ENCODE measurements around the gene SLC3A2.
"Not testable (repeated sequence)": the region's sequence is repeated elsewhere in the genome, so short reads cannot be mapped to it uniquely, and the experiment has no call there.

- not testable (repeated sequence) for TF ChIP-seq CTCF (IDR thresholded peaks at IDR 0.05; ENCODE audit: low read depth, low read length); MAX (IDR thresholded peaks at IDR 0.05; ENCODE audit: low read depth, low read length); POLR2A (IDR thresholded peaks at IDR 0.05; ENCODE audit: extremely low read depth, insufficient read length); MYC (IDR thresholded peaks at IDR 0.05; ENCODE audit: low read depth, low read length)
Observed at GRCh38 chr11:62859281-62859703, 21.4 kb upstream of the SLC3A2 start.

Data from NB4 (cell line).